ENCODE data around the gene KRT6C.

DNA sequence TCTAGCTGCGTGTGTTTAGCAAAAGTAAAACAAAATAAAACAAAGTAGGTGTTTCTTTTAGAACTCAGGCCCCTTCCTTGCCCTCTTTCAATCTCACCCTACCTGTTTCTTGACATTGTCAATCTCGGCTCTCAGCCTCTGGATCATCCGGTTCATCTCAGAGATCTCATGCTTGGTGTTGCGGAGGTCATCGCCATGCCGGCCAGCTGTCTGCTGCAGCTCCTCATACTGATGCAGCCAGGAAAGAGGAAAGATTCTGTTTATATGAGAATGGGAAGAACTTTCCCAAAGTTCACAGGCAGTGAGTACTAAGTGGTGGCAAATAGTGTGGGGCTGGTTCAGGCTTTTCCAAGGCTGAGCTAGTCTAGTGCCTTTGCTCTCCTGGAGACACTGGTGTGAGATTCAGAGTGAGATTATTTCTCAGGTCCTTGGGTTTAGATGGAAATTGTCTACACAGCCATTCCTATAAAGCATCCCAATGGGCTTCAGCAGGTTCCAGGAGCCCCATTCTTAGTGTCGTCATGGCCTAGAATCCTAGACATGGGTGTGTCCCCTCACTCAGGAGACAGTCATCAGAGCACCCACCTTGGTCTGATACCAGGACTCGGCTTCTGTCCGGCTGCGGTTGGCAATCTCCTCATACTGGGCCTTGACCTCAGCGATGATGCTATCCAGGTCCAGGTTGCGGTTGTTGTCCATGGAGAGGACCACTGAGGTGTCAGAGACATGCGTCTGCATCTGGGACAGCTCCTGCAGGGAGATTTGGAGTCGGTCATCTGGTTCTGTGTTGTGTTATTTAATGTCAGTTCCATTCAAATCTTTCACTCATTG is 43.6 kb upstream of the KRT6C start:
- TF ChIP-seq CTCF (IDR thresholded peaks at IDR 0.05 in 4 of 5, conservative IDR thresholded peaks at IDR 0.05 in 1 of 5), result no peak
- TF ChIP-seq POLR2A (IDR thresholded peaks at IDR 0.05), result no peak

All from gastrocnemius medialis (tissue), 4 donors.